ENCODE results near the gene CCR6. TPM values are rescaled to one million over a fixed set of nuclear protein-coding genes. Genes with fewer than 3 reads are reported as not detected.
"Not testable (repeated sequence)": the region's sequence is repeated elsewhere in the genome, so short reads cannot be mapped to it uniquely, and the experiment has no call there.

Gene CCR6
- total and polyA plus RNA-seq, 2 of the 8 experiments (the other 6 are each of a cell fraction or from before 2014, with no cell fraction given), result 0.06 TPM; not detected in 1

GRCh38 chr6:167088741-167089140 is 34.2 kb upstream of the CCR6 start:
- not testable (repeated sequence) for H3K4ac ChIP-seq (replicated peaks; ENCODE audit: insufficient read length, low read depth, low read length); H3K27me3 ChIP-seq (replicated peaks in 1 of 4; ENCODE audit: control insufficient read depth in 3 of 4, extremely low read depth in 1 of 4, insufficient read depth in 3 of 4, low read length in 3 of 4); H2BK5ac ChIP-seq (ENCODE audit: low read depth, low read length); H3K4me3 ChIP-seq (ENCODE audit: extremely low read depth in 1 of 4, insufficient read depth in 2 of 4, low read depth in 3 of 4, low read length in 4 of 4); H3K79me2 ChIP-seq (ENCODE audit: control insufficient read depth in 1 of 2, insufficient read depth in 2 of 2, low read length in 2 of 2); H3K4me1 ChIP-seq (replicated peaks in 1 of 4; ENCODE audit: control insufficient read depth in 3 of 4, insufficient read depth in 4 of 4, low read length in 3 of 4); H2BK15ac ChIP-seq (ENCODE audit: low read length); H4K8ac ChIP-seq (ENCODE audit: extremely low read depth, insufficient read depth, low read length); H2AK5ac ChIP-seq (ENCODE audit: low read depth, low read length); H3K18ac ChIP-seq (ENCODE audit: extremely low read depth, low read length); H3K9ac ChIP-seq (replicated peaks in 1 of 4; ENCODE audit: extremely low read depth in 1 of 4, low read depth in 3 of 4, low read length in 3 of 4); H4K20me1 ChIP-seq (replicated peaks in 1 of 2; ENCODE audit: control insufficient read depth in 1 of 2, insufficient read depth in 2 of 2, low read length in 2 of 2); FAIRE-seq; H2BK20ac ChIP-seq (ENCODE audit: low read length); H4K5ac ChIP-seq (ENCODE audit: insufficient read length, low read depth, low read length); H3K14ac ChIP-seq (ENCODE audit: insufficient read length); H3K56ac ChIP-seq (replicated peaks; ENCODE audit: insufficient read length, low read depth, low read length); H3K23ac ChIP-seq (ENCODE audit: insufficient read length); H3K4me2 ChIP-seq (ENCODE audit: insufficient read depth in 1 of 2, low read depth in 2 of 2, low read length in 2 of 2); H3K36me3 ChIP-seq (ENCODE audit: control insufficient read depth in 2 of 4, insufficient read depth in 4 of 4, low read length in 3 of 4); H2BK12ac ChIP-seq (ENCODE audit: low read depth, low read length); H3K27ac ChIP-seq (ENCODE audit: low read depth, low read length); H2AFZ ChIP-seq (ENCODE audit: low read length); H3K23me2 ChIP-seq (ENCODE audit: low read depth, low read length); H3K79me1 ChIP-seq (ENCODE audit: low read depth, low read length); H2BK120ac ChIP-seq (replicated peaks; ENCODE audit: low read depth, low read length); DNase-seq (ENCODE audit: low read depth in 1 of 2, low spot score in 2 of 2); H4K91ac ChIP-seq (replicated peaks; ENCODE audit: insufficient read length, low read length)
- H3K9me3 ChIP-seq (ENCODE audit: insufficient read depth in 2 of 2, low read depth in 1 of 2, low read length in 1 of 2), result peaks cover 10 to 12% of the 10 kb centered on the region in 2 experiments; a peak in 3 of 4 replicates
- ChIA-PET POLR2A (ENCODE audit: partially characterized antibody) (interaction anchor here (0.6 to 0.7 kb wide), 2 partner anchors 83 to 431 kb away, joined by 3 to 4 read pairs; no protein-coding TSS in a partner anchor), CTCF (ENCODE audit: partially characterized antibody) (interaction anchor here (1.1 to 1.3 kb wide), 2 partner anchors 53 to 157 kb away, joined by 3 to 5 read pairs; no protein-coding TSS in a partner anchor)

Measured in H1 (cell line).